Motor neuron (in vitro differentiated cells): ENCODE results near the gene SLC40A1. TPM values are rescaled to one million over a fixed set of nuclear protein-coding genes. Genes with fewer than 3 reads are reported as not detected.

Source experiments
- ATAC-seq, 8 experiments: fragments of 200-7000 bp; cut with Tn5 transposase; replicated peaks in 6 of 8; 2 replicates each; pipeline ENCODE4 v1.8.0; 2021; ENCODE audit warnings: mild to moderate bottlenecking in 8 of 8, moderate library complexity in 8 of 8
- H3K27ac ChIP-seq, 2 donors: fragments of 250-450 bp; sonication (Bioruptor Pico); 2 replicates each; pipeline ENCODE4 v1.9.0; 2021; ENCODE audit warnings: antibody characterized with exemption in 2 of 2, mild to moderate bottlenecking in 2 of 2, moderate library complexity in 1 of 2
- H3K4me1 ChIP-seq, 2 donors: fragments of 250-450 bp; sonication (Bioruptor Pico); replicated peaks in 1 of 2; 2 replicates each; pipeline ENCODE4 v1.6.1; 2021; ENCODE audit warnings: antibody characterized with exemption in 2 of 2, mild to moderate bottlenecking in 2 of 2, moderate library complexity in 1 of 2
- H3K4me3 ChIP-seq, 5 donors: fragments of 250-450 bp; sonication (Bioruptor Pico); 2 replicates each; pipeline ENCODE4 v1.9.0; 2021; ENCODE audit warnings: antibody characterized with exemption in 5 of 5, mild to moderate bottlenecking in 5 of 5, moderate library complexity in 4 of 5
- WGBS, 10 experiments: fragments of 450-650 bp; shearing (Covaris generic); methylation state at CpG; one replicate each; pipeline ENCODE4 v1.0.0; 2022; 5-methylcytosine and 5-hydroxymethylcytosine counted together
- in situ Hi-C, 9 experiments: fragments of 400-800 bp; cut with MboI; loops; one replicate each; pipeline ENCODE4 v1.15.0; 2021; ENCODE audit warnings: low sequenced_read_pairs in 9 of 9, low pct_unique_long_range_greater_than_20kb in 2 of 9; ENCODE audit not compliant: unreplicated experiment in 9 of 9
- total RNA-seq, 8 experiments: library from RNA; unstranded; fragments of 300-600 nt; gene quantifications; 2 replicates each; pipeline versions ENCODE4 v1.2.3 to v1.2.4, GENCODE V29; 2022

The SLC40A1 gene
- total RNA-seq, 8 experiments from 2014 or later: 3.1 to 27.6 (median 4.1) TPM

GRCh38 chr2:189540551-189540950, 40.0 kb downstream of the SLC40A1 start:
- Histone ChIP-seq H3K4me3 (no peak overlapping the region), H3K4me1 (peaks cover 0 to 2% of the 10 kb centered on the region in 2 donors), H3K27ac (no peak overlapping the region)
- in situ Hi-C loops: no loop called here
- 0 to 100% (median 100%) methylated on average over 1 of the region's 1 CpG; no CpG with 5 or more reads in 2 of the 10 experiments for WGBS, 10 experiments
- ATAC-seq: no peak

- 33 to 89% (median 83%) methylated on average over 1 of the region's 1 CpG; no CpG with 5 or more reads in 5 of the 10 experiments for WGBS, 10 experiments
- no peak overlapping the region for H3K4me3 ChIP-seq
- in situ Hi-C loops: no loop called here
- no peaks in the 10 kb centered on the region for H3K4me1 ChIP-seq
- no peak for ATAC-seq
- H3K27ac ChIP-seq: no peak overlapping the region
Measured at GRCh38 chr2:189538402-189538801, 42.2 kb downstream of the SLC40A1 start.

- H3K4me3 ChIP-seq: no peak overlapping the region
- in situ Hi-C loops: no loop called here
- ATAC-seq: no peak
- no peak overlapping the region for H3K27ac ChIP-seq
- 50 to 92% (median 82%) methylated on average over 2 to 3 of the region's 3 CpGs; no CpG with 5 or more reads in 2 of the 10 experiments for WGBS, 10 experiments
- H3K4me1 ChIP-seq: no peaks in the 10 kb centered on the region
Measured at GRCh38 chr2:189536830-189537229, 43.8 kb downstream of the SLC40A1 start.

GRCh38 chr2:189534854-189535832, 45.4 kb downstream of the SLC40A1 start:
- no peak overlapping the region for H3K4me3 ChIP-seq
- no peaks in the 10 kb centered on the region for H3K4me1 ChIP-seq
- 0 to 80% (median 29%) methylated on average over 1 of the region's 1 CpG; no CpG with 5 or more reads in 2 of the 10 experiments for WGBS, 10 experiments
- in situ Hi-C loops: no loop called here
- H3K27ac ChIP-seq: no peak overlapping the region
- ATAC-seq: peak in 2 of 8 experiments; percentile 80 to 92

- H3K27ac ChIP-seq: no peak overlapping the region
- 11 to 88% (median 80%) methylated on average over 2 to 6 of the region's 6 CpGs; no CpG with 5 or more reads in 1 of the 10 experiments for WGBS, 10 experiments
- in situ Hi-C loops: no loop called here
- H3K4me1 ChIP-seq: no peaks in the 10 kb centered on the region
- peak in 1 of 8 experiments; percentile 21 for ATAC-seq
- no peak overlapping the region for H3K4me3 ChIP-seq
Measured at GRCh38 chr2:189533288-189534035, 47.1 kb downstream of the SLC40A1 start.

GRCh38 chr2:189530965-189531637, 49.5 kb downstream of the SLC40A1 start:
- no peak overlapping the region for H3K27ac ChIP-seq
- in situ Hi-C loops: no loop called here
- WGBS, 10 experiments: 52 to 100% (median 84%) methylated on average over 1 to 3 of the region's 3 CpGs
- ATAC-seq: peak in 1 of 8 experiments; percentile 52
- H3K4me1 ChIP-seq: no peaks in the 10 kb centered on the region
- no peak overlapping the region for H3K4me3 ChIP-seq

- WGBS, 10 experiments: 79 to 100% (median 90%) methylated on average over 2 to 3 of the region's 3 CpGs; no CpG with 5 or more reads in 2 of the 10 experiments
- no peak for ATAC-seq
- Histone ChIP-seq H3K4me3 (no peak overlapping the region), H3K27ac (no peak overlapping the region), H3K4me1 (no peaks in the 10 kb centered on the region)
- in situ Hi-C loops: no loop called here
Measured at GRCh38 chr2:189528617-189529016, 52.0 kb downstream of the SLC40A1 start.

GRCh38 chr2:189527812-189528592, 52.6 kb downstream of the SLC40A1 start:
- 75 to 100% (median 90%) methylated on average over 1 of the region's 1 CpG for WGBS, 10 experiments
- in situ Hi-C loops: no loop called here

GRCh38 chr2:189527041-189527750, 53.4 kb downstream of the SLC40A1 start:
- H3K4me1 ChIP-seq: no peaks in the 10 kb centered on the region
- H3K4me3 ChIP-seq: no peak overlapping the region
- H3K27ac ChIP-seq: no peak overlapping the region
- in situ Hi-C loops: no loop called here
- WGBS, 10 experiments: 3 to 100% (median 71%) methylated on average over 2 to 5 of the region's 13 CpGs
- no peak for ATAC-seq

More at GRCh38 chr2:189527812-189528592, 52.6 kb downstream of the SLC40A1 start:
- ATAC-seq: no peak
- Histone ChIP-seq H3K27ac (no peak overlapping the region), H3K4me3 (no peak overlapping the region), H3K4me1 (no peaks in the 10 kb centered on the region)

GRCh38 chr2:189526241-189526640, 54.3 kb downstream of the SLC40A1 start:
- no peak overlapping the region for H3K27ac ChIP-seq
- H3K4me1 ChIP-seq: no peaks in the 10 kb centered on the region
- in situ Hi-C loops: no loop called here
- 25 to 100% (median 67%) methylated on average over 1 to 2 of the region's 2 CpGs; no CpG with 5 or more reads in 1 of the 10 experiments for WGBS, 10 experiments
- H3K4me3 ChIP-seq: no peak overlapping the region
- ATAC-seq: no peak

GRCh38 chr2:189524746-189525145, 55.8 kb downstream of the SLC40A1 start:
- no peak overlapping the region for H3K27ac ChIP-seq
- ATAC-seq: no peak
- no peak overlapping the region for H3K4me3 ChIP-seq
- H3K4me1 ChIP-seq: no peaks in the 10 kb centered on the region
- WGBS, 10 experiments: 50 to 92% (median 76%) methylated on average over 2 to 4 of the region's 4 CpGs; no CpG with 5 or more reads in 1 of the 10 experiments
- in situ Hi-C loops: no loop called here
